Activated T-helper 1 cell treated with anti-CD3 and anti-CD28 coated beads, Interleukin-2, amount 50 U/mL, for 16 hours (primary cell): ENCODE data around the gene ZNF506.
"Not testable (repeated sequence)": the region's sequence is repeated elsewhere in the genome, so short reads cannot be mapped to it uniquely, and the experiment has no call there.

Source experiments
- DNase-seq, 2 donors: peaks; one replicate each; pipeline ENCODE4 v3.0.0-alpha.2; 2020; ENCODE audit warnings: low read depth in 1 of 2, low spot score in 1 of 2

Gene ZNF506

DNA sequence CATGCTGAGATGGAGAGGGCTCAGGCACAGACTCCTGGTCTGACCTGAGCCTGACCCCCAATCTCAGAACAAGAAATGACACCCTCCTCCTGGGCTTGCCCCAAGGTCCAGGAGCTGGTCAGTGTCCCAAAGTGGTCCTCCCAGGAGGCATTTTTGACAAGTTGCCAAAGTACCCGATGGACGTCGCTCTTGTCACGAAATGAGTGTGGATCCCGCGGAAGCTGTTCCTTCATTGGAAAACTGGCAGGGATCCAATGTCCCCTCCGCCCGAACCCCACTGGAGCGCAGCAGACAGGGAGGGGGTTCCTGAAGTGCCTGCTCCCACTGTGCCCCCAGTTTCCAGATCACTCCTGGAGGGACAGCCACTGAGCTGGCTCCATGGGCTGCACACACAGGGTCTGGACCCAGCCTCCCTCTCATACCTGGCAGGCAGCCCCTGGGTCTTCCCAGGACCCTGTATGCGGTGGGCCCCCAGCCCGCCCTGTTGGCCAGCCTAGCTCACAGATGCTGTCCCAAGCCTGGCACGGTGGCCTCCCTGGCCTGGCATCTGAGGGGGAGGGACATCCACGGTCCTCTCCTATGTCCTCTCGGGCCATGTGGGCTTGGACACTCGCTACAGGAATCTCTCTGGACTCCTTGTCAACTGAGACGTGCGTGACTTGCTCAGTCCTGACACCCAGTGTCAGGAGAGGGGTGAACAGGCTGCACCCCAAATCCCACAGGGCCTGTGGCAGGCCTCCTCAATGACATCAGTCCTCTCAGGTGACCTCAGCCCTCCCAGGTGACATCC is 75.9 kb downstream of the ZNF506 start:
- DNase-seq = no peak

DNA sequence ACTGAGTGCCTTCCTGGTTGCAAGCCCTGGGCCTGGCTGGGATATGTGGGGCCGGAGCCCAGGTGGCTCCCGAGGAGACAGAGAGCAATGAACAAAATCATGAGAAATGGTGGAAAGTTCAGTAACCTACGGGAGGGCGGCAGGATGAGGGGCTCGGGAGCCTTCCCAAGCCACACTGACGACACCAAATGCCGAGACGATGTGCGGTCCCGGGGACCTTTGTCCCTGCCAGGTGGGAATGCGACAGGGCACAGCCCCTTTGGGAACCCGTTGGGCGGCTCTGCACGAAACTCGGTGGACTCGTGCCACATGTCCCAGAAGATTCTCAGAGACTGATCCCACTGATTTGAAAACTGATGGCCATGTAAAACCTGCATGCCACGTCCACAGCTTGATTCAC is 76.9 kb downstream of the ZNF506 start:
- DNase-seq = no peak

DNA sequence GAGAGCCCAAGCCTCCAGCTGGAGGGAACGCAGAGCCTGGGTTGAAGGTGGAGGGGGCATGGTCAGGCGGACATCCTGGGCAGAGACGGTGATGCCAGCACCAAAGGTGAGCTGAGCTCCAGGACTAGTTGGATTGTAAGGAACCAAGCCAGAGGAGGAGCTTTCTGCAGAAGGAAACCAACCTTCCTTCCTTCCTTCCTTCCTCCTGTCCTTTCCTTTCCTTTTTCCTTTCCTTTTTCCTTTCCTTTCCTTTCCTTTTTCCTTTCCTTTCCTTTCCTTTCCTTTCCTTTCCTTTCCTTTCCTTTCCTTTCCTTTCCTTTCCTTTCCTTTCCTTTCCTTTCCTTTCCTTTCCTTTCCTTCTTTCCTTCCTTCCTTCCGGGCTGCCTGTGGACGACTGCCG is 77.6 kb downstream of the ZNF506 start:
- not testable (repeated sequence) for DNase-seq

DNA sequence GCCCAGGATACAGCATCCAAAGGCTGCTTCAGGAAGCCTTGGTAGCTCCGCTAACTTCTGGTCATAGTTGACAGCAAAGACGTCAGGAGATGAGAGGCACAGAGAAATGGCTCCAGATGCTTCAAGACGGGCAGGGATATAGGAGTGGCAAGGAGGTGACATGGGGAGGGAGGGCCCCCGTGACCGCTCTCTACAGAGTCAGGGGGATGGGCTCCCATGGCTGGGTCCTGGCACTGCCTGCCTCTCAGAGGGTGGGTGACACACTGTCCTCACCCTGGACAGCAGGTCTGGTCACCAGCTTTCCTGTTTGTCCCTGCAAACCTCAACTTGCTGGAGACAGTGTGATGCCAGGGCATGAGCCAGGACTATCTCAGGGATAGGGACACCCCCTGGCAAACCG is 78.4 kb downstream of the ZNF506 start:
- DNase-seq = no peak

DNA sequence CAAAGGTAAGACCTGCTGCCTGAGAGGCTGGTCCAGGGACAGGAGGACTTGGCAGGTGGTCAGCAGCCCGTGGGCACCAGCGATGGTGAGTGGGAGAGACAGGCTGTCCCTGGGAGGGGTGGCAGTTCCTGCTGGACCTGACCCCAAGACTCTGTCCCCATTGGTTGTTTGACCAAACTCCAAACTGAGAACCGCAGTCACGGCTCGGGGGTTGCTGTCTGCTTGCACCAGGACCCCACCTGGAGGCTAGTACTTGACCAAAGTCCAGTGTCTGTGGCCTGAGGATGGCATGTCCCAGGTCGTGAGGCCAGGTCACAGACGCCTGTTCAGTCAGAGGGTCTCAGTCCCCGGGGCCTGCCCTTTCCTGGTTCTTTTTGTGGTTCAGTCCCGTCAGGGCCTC is 78.8 kb downstream of the ZNF506 start:
- no peak for DNase-seq
